ENCODE measurements around the gene PDE8B.

- TF ChIP-seq EZH2 (IDR thresholded peaks at IDR 0.05; ENCODE audit: insufficient read depth, low read length): no peak
- TF ChIP-seq, protein P1, sequence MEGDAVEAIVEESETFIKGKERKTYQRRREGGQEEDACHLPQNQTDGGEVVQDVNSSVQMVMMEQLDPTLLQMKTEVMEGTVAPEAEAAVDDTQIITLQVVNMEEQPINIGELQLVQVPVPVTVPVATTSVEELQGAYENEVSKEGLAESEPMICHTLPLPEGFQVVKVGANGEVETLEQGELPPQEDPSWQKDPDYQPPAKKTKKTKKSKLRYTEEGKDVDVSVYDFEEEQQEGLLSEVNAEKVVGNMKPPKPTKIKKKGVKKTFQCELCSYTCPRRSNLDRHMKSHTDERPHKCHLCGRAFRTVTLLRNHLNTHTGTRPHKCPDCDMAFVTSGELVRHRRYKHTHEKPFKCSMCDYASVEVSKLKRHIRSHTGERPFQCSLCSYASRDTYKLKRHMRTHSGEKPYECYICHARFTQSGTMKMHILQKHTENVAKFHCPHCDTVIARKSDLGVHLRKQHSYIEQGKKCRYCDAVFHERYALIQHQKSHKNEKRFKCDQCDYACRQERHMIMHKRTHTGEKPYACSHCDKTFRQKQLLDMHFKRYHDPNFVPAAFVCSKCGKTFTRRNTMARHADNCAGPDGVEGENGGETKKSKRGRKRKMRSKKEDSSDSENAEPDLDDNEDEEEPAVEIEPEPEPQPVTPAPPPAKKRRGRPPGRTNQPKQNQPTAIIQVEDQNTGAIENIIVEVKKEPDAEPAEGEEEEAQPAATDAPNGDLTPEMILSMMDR (IDR thresholded peaks at IDR 0.05; ENCODE audit: insufficient read depth, low read depth, low read length): no peak
Observed at GRCh38 chr5:77305222-77305846, 94.9 kb downstream of the PDE8B start.
